GM12873 (cell line): ENCODE data around the gene EML1.

Experiments
- CTCF ChIP-seq: IDR thresholded peaks from 2 replicates; pipeline ENCODE4 v1.5.1; 2012; ENCODE audit warnings: low read depth, mild to moderate bottlenecking, moderate library complexity, low read length, control low read depth; ENCODE audit not compliant: insufficient read depth; ENCODE audit errors: missing control alignments

EML1 gene

GRCh38 chr14:99870617-99871016, 77.4 kb downstream of the EML1 start:
- no peak for TF ChIP-seq CTCF

GRCh38 chr14:99871771-99872170, 78.6 kb downstream of the EML1 start:
- TF ChIP-seq CTCF: no peak

- TF ChIP-seq CTCF: no peak
Measured at GRCh38 chr14:99872786-99873440, 79.7 kb downstream of the EML1 start.

GRCh38 chr14:99873653-99874052, 80.4 kb downstream of the EML1 start:
- TF ChIP-seq CTCF: no peak

GRCh38 chr14:99874306-99874705, 81.1 kb downstream of the EML1 start:
- TF ChIP-seq CTCF: no peak

GRCh38 chr14:99875421-99875820, 82.2 kb downstream of the EML1 start:
- no peak for TF ChIP-seq CTCF

GRCh38 chr14:99875836-99876235, 82.6 kb downstream of the EML1 start:
- no peak for TF ChIP-seq CTCF
